Measurements from ENCODE around the gene RAB31. TPM values are rescaled to one million over a fixed set of nuclear protein-coding genes. Genes with fewer than 3 reads are reported as not detected.
A peak's percentile ranks its signal among the peaks of the same experiment; 100 is the strongest.

The RAB31 gene
- total RNA-seq, 1 experiment from 2014 or later: 32.9 TPM

DNA sequence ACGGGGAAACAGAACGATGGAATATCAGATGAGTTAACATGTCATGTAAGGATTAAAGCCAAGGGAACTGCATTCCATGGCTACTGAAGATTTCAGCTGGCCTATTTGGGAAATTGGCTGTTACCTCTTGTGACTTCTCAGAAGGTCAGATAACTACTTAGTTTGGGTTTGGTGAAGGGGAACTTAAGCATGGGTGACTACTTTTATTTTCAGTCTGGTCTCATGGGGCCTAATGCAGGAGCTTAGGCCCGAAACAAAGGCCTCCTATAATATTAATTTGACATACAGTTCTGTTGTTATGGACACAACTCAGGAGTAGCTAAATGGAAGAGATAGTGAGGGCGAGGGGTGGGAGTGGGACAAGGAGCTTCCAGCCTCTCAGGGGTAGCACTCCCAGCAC lies 133.7 kb downstream of the RAB31 start:
- ChIA-PET POLR2A (no interaction called here), CTCF (no interaction called here)
- H3K27ac Mint-ChIP-seq: 0 out of 2 replicates have a peak overlapping the region, but pooled peaks have one; percentile 7
- ATAC-seq (no peak), DNase-seq (ENCODE audit: low spot score) (no peak)
- no peaks in the 10 kb centered on the region; the same call in 1 of the 2 replicates for H3K27me3 Mint-ChIP-seq (ENCODE audit: low read depth)
- H3K36me3 Mint-ChIP-seq: no peaks in the 10 kb centered on the region
- H3K4me3 Mint-ChIP-seq: no peak overlapping the region
- TF ChIP-seq ZNF416 (CRISPR knock-in tag; IDR thresholded peaks at IDR 0.05) (no peak), SMAD3 (CRISPR knock-in tag; IDR thresholded peaks at IDR 0.05; ENCODE audit: borderline replicate concordance) (no peak), ELF4 (CRISPR knock-in tag; IDR thresholded peaks at IDR 0.05; ENCODE audit: low read depth) (no peak), JAZF1 (CRISPR knock-in tag; IDR thresholded peaks at IDR 0.05) (no peak), ZNF423 (CRISPR knock-in tag; IDR thresholded peaks at IDR 0.05) (no peak), NFATC4 (CRISPR knock-in tag; IDR thresholded peaks at IDR 0.05) (no peak), SP1 (CRISPR knock-in tag; conservative IDR thresholded peaks at IDR 0.05) (no peak), ZNF121 (CRISPR knock-in tag; IDR thresholded peaks at IDR 0.05) (no peak), ESRRA (CRISPR knock-in tag; IDR thresholded peaks at IDR 0.05; ENCODE audit: borderline replicate concordance) (no peak), CREB1 (CRISPR knock-in tag; IDR thresholded peaks at IDR 0.05) (no peak), ZNF263 (CRISPR knock-in tag; IDR thresholded peaks at IDR 0.05; ENCODE audit: low read depth) (no peak), RORB (CRISPR knock-in tag; IDR thresholded peaks at IDR 0.05) (no peak), MYBL2 (CRISPR knock-in tag; IDR thresholded peaks at IDR 0.05) (no peak), EMX1 (CRISPR knock-in tag; IDR thresholded peaks at IDR 0.05) (no peak)
- TF ChIP-seq, protein P1, sequence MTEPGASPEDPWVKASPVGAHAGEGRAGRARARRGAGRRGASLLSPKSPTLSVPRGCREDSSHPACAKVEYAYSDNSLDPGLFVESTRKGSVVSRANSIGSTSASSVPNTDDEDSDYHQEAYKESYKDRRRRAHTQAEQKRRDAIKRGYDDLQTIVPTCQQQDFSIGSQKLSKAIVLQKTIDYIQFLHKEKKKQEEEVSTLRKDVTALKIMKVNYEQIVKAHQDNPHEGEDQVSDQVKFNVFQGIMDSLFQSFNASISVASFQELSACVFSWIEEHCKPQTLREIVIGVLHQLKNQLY (CRISPR knock-in tag; IDR thresholded peaks at IDR 0.05): no peak
- TF ChIP-seq, protein P2, sequence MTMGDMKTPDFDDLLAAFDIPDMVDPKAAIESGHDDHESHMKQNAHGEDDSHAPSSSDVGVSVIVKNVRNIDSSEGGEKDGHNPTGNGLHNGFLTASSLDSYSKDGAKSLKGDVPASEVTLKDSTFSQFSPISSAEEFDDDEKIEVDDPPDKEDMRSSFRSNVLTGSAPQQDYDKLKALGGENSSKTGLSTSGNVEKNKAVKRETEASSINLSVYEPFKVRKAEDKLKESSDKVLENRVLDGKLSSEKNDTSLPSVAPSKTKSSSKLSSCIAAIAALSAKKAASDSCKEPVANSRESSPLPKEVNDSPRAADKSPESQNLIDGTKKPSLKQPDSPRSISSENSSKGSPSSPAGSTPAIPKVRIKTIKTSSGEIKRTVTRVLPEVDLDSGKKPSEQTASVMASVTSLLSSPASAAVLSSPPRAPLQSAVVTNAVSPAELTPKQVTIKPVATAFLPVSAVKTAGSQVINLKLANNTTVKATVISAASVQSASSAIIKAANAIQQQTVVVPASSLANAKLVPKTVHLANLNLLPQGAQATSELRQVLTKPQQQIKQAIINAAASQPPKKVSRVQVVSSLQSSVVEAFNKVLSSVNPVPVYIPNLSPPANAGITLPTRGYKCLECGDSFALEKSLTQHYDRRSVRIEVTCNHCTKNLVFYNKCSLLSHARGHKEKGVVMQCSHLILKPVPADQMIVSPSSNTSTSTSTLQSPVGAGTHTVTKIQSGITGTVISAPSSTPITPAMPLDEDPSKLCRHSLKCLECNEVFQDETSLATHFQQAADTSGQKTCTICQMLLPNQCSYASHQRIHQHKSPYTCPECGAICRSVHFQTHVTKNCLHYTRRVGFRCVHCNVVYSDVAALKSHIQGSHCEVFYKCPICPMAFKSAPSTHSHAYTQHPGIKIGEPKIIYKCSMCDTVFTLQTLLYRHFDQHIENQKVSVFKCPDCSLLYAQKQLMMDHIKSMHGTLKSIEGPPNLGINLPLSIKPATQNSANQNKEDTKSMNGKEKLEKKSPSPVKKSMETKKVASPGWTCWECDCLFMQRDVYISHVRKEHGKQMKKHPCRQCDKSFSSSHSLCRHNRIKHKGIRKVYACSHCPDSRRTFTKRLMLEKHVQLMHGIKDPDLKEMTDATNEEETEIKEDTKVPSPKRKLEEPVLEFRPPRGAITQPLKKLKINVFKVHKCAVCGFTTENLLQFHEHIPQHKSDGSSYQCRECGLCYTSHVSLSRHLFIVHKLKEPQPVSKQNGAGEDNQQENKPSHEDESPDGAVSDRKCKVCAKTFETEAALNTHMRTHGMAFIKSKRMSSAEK (CRISPR knock-in tag; IDR thresholded peaks at IDR 0.05; ENCODE audit: borderline replicate concordance): no peak
- TF ChIP-seq, protein P3, sequence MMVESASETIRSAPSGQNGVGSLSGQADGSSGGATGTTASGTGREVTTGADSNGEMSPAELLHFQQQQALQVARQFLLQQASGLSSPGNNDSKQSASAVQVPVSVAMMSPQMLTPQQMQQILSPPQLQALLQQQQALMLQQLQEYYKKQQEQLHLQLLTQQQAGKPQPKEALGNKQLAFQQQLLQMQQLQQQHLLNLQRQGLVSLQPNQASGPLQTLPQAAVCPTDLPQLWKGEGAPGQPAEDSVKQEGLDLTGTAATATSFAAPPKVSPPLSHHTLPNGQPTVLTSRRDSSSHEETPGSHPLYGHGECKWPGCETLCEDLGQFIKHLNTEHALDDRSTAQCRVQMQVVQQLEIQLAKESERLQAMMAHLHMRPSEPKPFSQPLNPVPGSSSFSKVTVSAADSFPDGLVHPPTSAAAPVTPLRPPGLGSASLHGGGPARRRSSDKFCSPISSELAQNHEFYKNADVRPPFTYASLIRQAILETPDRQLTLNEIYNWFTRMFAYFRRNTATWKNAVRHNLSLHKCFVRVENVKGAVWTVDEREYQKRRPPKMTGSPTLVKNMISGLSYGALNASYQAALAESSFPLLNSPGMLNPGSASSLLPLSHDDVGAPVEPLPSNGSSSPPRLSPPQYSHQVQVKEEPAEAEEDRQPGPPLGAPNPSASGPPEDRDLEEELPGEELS (CRISPR knock-in tag; IDR thresholded peaks at IDR 0.05): no peak
- H3K9me3 Mint-ChIP-seq: no peaks in the 10 kb centered on the region
- peaks cover 44% of the 10 kb centered on the region for H3K4me1 Mint-ChIP-seq

DNA sequence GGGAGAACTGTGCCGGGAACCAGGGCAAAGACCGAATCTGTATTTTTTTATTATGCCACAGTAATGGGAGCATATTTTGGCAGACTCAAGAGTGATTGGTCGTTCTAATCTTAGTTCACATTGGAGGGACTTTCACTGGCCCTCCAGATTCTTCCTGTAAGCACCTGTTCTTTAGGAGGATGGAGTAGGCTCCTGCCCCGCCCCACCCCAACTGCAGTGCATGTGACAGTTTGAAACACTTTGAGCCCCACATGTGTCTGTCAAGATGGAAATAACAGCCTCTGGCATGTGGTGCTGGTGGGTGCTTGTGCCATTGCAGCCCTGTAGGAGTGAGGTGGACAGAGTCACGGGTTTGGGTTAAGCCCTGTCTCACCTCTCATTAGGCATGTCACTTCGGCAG lies 134.3 kb downstream of the RAB31 start:
- CTCF ChIA-PET: no interaction called here
- peaks cover 43% of the 10 kb centered on the region for H3K4me1 Mint-ChIP-seq
- POLR2A ChIA-PET: no interaction called here

More for the DNA sequence above, 134.3 kb downstream of the RAB31 start:
- Mint-ChIP-seq H3K36me3 (no peaks in the 10 kb centered on the region), H3K4me3 (no peak overlapping the region), H3K27me3 (ENCODE audit: low read depth) (no peaks in the 10 kb centered on the region; the same call in 1 of the 2 replicates), H3K9me3 (no peaks in the 10 kb centered on the region), H3K27ac (no peak overlapping the region)
- DNase-seq (ENCODE audit: low spot score): no peak
- TF ChIP-seq, protein P3 (CRISPR knock-in tag; IDR thresholded peaks at IDR 0.05): no peak
- TF ChIP-seq SMAD4 (CRISPR knock-in tag; IDR thresholded peaks at IDR 0.05): no peak
- no peak for TF ChIP-seq GTF2I (CRISPR knock-in tag; conservative IDR thresholded peaks at IDR 0.05)
- no peak for TF ChIP-seq ZNF121 (CRISPR knock-in tag; IDR thresholded peaks at IDR 0.05)
- no peak for TF ChIP-seq ZNF232 (CRISPR knock-in tag; IDR thresholded peaks at IDR 0.05)
- TF ChIP-seq, protein P4, sequence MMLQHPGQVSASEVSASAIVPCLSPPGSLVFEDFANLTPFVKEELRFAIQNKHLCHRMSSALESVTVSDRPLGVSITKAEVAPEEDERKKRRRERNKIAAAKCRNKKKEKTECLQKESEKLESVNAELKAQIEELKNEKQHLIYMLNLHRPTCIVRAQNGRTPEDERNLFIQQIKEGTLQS (CRISPR knock-in tag; conservative IDR thresholded peaks at IDR 0.05): no peak
- TF ChIP-seq, protein P5, sequence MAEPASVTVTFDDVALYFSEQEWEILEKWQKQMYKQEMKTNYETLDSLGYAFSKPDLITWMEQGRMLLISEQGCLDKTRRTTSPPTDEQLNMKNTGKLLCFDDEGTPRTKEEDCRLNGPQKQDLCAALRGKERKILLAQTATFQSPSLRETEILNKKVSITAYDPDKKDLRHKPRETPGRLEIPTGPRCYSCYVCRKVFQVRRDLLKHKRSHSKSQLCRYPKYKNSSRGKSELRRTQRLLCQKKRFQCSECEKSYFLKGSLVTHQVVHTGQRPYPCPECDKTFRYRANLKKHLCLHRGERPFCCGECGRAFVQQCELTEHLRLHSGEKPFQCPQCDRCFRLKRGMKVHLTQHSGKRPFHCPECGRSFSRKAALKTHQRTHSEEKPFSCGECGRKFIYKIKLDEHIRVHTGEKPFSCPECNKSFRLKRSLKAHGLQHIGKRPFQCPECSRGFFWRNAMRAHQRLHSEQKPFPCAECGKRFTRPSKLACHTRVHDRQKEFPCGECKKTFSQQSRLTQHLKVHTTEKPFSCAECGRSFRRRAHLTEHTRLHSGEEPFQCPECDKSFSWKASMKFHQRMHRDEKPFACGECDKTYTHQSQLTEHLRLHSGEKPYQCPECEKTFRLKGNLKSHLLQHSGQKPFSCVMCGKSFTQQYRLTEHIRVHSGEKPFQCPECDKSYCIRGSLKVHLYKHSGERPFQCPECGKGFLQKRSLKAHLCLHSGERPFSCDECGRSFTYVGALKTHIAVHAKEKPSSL (CRISPR knock-in tag; conservative IDR thresholded peaks at IDR 0.05): no peak
- ATAC-seq: no peak

All from WTC11 (cell line).